Measurements from ENCODE around the gene ZNF576. TPM values are rescaled to one million over a fixed set of nuclear protein-coding genes. Genes with fewer than 3 reads are reported as not detected.
A peak's percentile ranks its signal among the peaks of the same experiment; 100 is the strongest.
"Not testable (repeated sequence)": the region's sequence is repeated elsewhere in the genome, so short reads cannot be mapped to it uniquely, and the experiment has no call there.

ZNF576 gene, protein sequence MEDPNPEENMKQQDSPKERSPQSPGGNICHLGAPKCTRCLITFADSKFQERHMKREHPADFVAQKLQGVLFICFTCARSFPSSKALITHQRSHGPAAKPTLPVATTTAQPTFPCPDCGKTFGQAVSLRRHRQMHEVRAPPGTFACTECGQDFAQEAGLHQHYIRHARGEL
- total RNA-seq: 10 to 100 TPM in 3 of 4 donors, 1 to 10 TPM in 1; 9.9 to 18.8 (median 15.2) TPM

DNA sequence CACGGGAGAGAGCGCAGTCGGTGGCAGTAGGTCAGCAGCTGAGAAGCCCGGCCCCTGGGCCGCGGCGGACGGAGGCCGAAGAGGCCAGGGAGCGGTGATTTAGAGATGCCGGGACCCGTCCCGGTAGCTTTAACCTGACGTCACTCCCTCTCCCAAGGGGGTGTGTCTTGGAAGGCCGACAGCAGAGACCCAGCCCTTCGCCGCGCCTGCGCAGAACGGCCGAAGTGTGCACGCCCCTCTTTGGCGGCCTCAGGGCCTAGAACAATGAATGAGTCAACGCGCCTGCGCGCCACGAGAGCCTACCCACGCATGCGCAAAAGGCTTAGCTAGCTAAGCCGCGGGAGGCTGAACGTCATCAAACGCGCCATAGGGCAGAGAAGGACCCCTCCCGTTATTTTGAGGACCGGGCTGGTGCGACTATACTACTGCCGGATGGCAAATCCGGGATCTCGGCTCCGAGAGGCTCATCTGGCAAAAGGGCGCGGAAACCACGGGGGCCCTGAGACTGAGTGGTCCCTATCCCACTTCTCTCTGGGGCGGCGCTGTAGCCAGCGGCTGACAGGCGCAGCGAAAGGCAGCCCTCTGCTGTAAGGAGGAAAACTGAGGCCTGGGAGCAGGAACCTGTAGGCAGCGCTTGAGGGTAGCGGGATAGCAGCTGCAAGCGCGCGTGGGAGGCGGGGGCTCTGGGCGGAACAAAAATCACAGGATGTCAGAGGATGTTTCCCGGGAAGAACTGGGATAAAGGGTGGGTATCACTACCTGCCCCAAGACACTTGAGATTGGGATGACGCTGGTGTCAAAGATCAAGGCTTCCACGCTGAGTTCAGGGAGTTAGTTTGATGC is at the start of gene ZNF576, which contains the start of gene IRGQ:
Gene ZNF576, plus strand, starts transcription at position 597 of the 843 bp plus-strand sequence. CDS start 514 bp downstream, outside the sequence.
Gene IRGQ, minus strand, starts transcription at position 136 of the 843 bp plus-strand sequence. CDS start 796 bp downstream, outside the sequence.
- WGBS, 2 donors: 0 to 1% methylated on average over 45 to 60 of the region's 60 CpGs
- Histone ChIP-seq H3K9me3 (no peaks in the 10 kb centered on the region), H3K27ac (peak within 1 kb of the TSS; percentile 91 to 98 (median 98)), H3K27me3 (no peaks in the 10 kb centered on the region), H3K36me3 (peaks cover 0 to 58% (median 6%) of the 10 kb centered on the region in 3 donors), H3K4me1 (peaks cover 0 to 57% (median 30%) of the 10 kb centered on the region in 4 donors), H3K4me3 (peak within 1 kb of the TSS; percentile 58 to 76 (median 72))
- peak; percentile 99 to 100 for DNase-seq (ENCODE audit: low spot score in 2 of 2)
- TF ChIP-seq POLR2A (IDR thresholded peaks at IDR 0.05): peak; percentile 76 to 91
- peak; percentile 95 to 100 for TF ChIP-seq EP300 (IDR thresholded peaks at IDR 0.05)
- TF ChIP-seq, protein P1, sequence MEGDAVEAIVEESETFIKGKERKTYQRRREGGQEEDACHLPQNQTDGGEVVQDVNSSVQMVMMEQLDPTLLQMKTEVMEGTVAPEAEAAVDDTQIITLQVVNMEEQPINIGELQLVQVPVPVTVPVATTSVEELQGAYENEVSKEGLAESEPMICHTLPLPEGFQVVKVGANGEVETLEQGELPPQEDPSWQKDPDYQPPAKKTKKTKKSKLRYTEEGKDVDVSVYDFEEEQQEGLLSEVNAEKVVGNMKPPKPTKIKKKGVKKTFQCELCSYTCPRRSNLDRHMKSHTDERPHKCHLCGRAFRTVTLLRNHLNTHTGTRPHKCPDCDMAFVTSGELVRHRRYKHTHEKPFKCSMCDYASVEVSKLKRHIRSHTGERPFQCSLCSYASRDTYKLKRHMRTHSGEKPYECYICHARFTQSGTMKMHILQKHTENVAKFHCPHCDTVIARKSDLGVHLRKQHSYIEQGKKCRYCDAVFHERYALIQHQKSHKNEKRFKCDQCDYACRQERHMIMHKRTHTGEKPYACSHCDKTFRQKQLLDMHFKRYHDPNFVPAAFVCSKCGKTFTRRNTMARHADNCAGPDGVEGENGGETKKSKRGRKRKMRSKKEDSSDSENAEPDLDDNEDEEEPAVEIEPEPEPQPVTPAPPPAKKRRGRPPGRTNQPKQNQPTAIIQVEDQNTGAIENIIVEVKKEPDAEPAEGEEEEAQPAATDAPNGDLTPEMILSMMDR (IDR thresholded peaks at IDR 0.05): peak in 1 of 5 experiments; percentile 8

DNA sequence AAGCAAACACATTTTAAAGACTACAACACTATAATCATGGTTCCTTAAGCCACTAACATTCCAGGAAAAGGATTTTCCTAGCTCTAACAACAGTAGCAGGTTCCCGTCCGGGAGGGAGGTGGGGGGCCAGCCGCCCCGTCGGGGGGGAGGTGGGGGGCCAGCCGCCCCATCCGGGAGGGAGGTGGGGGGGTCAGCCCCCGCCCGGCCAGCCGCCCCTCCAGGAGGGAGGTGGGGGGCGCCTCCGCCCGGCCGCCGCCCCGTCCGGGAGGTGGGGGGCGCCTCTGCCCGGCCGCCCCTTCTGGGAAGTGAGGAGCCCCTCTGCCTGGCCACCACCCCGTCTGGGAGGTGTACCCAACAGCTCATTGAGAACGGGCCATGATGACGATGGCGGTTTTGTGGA is 48.5 kb upstream of the ZNF576 start:
- H3K9me3 ChIP-seq; H3K4me3 ChIP-seq; H3K27me3 ChIP-seq; H3K4me1 ChIP-seq; H3K27ac ChIP-seq; DNase-seq (ENCODE audit: low spot score in 2 of 2): not testable (repeated sequence)
- WGBS, 2 donors: 71 to 87% methylated on average over 4 to 7 of the region's 24 CpGs
- H3K36me3 ChIP-seq: peaks cover 0 to 89% (median 17%) of the 10 kb centered on the region in 3 donors

DNA sequence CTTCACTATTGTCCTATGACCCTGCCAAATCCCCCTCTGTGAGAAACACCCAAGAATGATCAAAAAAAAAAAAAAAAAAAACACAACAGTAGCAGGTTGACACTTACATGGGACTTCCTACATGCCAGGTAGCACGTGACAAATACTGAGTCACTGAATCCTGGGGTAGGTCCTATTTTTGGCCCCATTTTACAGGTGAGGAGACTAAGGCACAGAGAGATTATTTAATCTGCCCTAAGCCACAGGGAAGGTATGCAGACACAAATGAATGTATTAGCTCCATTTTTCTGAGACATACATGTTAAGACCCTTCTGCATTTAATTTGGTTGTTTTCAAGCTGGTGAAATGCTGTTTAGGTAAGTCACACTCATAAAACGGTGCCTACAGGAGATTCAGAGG is 47.7 kb upstream of the ZNF576 start:
- Histone ChIP-seq H3K9me3 (no peaks in the 10 kb centered on the region), H3K27me3 (no peaks in the 10 kb centered on the region), H3K4me3 (no peak overlapping the region), H3K4me1 (no peaks in the 10 kb centered on the region), H3K36me3 (peaks cover 0 to 89% (median 17%) of the 10 kb centered on the region in 3 donors), H3K27ac (no peak overlapping the region)
- TF ChIP-seq, protein P1 (IDR thresholded peaks at IDR 0.05): no peak
- TF ChIP-seq POLR2A (IDR thresholded peaks at IDR 0.05) (no peak), EP300 (IDR thresholded peaks at IDR 0.05) (no peak)
- DNase-seq (ENCODE audit: low spot score in 2 of 2): no peak
- WGBS, 2 donors: 76 to 87% methylated on average over 2 of the region's 2 CpGs

DNA sequence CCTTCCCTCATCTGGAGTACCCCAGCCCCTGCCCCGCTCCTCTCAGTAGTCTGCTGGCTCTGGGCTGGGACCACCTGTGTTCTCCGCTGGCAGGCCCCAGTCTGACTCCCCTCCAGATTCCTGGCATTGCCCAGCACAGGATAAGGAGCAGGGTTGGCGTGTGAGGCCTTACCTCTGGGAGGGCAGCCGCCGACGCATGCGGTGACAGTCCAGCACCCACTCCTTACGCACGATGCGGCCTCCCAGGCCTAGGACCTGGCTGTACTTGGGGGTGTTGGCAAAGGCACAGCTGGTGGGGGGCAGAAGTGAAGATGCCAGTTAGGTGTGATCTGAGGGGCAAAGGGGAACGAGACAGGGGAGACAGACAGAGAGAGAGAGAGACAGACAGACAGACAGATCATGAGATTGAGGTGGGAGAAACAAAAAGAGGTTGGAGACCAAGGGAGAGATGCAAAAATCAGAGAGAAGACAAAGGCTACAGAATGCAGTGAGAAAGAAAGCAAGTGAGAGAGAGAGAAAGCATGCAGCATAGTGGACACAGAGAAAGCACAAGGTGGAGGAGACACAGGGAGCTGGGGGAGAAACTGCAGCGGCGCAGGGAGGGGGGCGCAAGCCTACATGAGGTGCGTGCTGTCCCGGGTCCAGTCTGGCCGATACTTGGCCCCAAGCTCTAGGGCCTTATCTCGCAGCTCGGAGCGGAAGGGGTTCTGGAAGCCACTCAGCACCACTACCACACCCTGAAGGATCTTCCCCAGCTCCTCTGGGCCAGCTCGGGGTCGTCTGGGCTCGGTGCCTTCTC is 44.8 kb upstream of the ZNF576 start:
- no peak for DNase-seq (ENCODE audit: low spot score in 2 of 2)
- no peaks in the 10 kb centered on the region for H3K9me3 ChIP-seq
- peaks cover 0 to 89% (median 17%) of the 10 kb centered on the region in 3 donors for H3K36me3 ChIP-seq
- H3K27ac ChIP-seq: no peak overlapping the region
- 86 to 91% methylated on average over 23 of the region's 23 CpGs for WGBS, 2 donors
- no peaks in the 10 kb centered on the region for H3K4me1 ChIP-seq
- TF ChIP-seq POLR2A (IDR thresholded peaks at IDR 0.05): no peak
- no peak for TF ChIP-seq EP300 (IDR thresholded peaks at IDR 0.05)
- TF ChIP-seq, protein P1 (IDR thresholded peaks at IDR 0.05): no peak
- no peak overlapping the region for H3K4me3 ChIP-seq
- no peaks in the 10 kb centered on the region for H3K27me3 ChIP-seq

DNA sequence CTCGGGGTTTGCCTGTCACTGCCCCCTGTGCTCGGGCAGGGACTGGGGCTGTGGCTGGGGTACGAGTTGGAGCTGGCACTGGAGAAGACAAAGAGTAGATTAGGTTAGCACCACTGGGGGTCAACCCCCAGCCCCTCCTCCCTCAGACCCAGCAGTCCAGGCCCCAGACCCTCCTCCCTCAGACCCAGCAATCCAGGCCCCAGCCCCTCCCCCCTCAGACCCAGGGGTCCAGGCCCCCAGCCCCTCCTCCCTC is 44.3 kb upstream of the ZNF576 start:
- TF ChIP-seq POLR2A (IDR thresholded peaks at IDR 0.05): no peak
- Histone ChIP-seq H3K4me1 (no peaks in the 10 kb centered on the region), H3K27ac (no peak overlapping the region), H3K36me3 (peaks cover 0 to 87% (median 17%) of the 10 kb centered on the region in 3 donors), H3K4me3 (no peak overlapping the region), H3K27me3 (no peaks in the 10 kb centered on the region), H3K9me3 (no peaks in the 10 kb centered on the region)
- WGBS, 2 donors: 76 to 85% methylated on average over 3 of the region's 3 CpGs
- DNase-seq (ENCODE audit: low spot score in 2 of 2): no peak

Measured in tibial nerve (tissue), 4 donors.